ENCODE measurements around the gene CENPV. TPM values are rescaled to one million over a fixed set of nuclear protein-coding genes. Genes with fewer than 3 reads are reported as not detected.

Gene CENPV
- total RNA-seq, 4 donors from 2014 or later = 27.0 to 156 (median 57.1) TPM

DNA sequence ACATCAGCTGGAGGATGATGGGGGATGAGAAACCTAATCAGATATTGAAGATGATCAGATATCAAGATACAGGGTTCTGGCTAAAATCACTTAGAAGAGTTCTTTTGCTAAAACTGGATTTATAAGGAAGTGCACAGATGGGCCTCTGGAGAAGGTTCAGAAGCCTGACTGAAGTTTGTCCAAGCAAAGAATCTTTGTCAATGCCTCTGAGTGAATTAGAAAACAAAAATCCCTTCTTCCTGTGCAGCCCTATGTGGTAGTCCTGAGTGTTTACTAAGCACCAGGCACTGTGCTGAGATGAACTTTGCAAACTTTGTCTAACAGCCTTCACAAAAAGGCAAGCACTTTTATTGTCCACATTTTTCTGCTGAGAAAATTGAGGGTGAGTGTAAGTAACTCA is 11.4 kb upstream of the CENPV start:
- TF ChIP-seq, protein P1, sequence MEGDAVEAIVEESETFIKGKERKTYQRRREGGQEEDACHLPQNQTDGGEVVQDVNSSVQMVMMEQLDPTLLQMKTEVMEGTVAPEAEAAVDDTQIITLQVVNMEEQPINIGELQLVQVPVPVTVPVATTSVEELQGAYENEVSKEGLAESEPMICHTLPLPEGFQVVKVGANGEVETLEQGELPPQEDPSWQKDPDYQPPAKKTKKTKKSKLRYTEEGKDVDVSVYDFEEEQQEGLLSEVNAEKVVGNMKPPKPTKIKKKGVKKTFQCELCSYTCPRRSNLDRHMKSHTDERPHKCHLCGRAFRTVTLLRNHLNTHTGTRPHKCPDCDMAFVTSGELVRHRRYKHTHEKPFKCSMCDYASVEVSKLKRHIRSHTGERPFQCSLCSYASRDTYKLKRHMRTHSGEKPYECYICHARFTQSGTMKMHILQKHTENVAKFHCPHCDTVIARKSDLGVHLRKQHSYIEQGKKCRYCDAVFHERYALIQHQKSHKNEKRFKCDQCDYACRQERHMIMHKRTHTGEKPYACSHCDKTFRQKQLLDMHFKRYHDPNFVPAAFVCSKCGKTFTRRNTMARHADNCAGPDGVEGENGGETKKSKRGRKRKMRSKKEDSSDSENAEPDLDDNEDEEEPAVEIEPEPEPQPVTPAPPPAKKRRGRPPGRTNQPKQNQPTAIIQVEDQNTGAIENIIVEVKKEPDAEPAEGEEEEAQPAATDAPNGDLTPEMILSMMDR (IDR thresholded peaks at IDR 0.05) = no peak
- TF ChIP-seq POLR2A (IDR thresholded peaks at IDR 0.05) (no peak), EP300 (IDR thresholded peaks at IDR 0.05; ENCODE audit: low read depth) (no peak), POLR2AphosphoS5 (IDR thresholded peaks at IDR 0.05) (no peak)
- Histone ChIP-seq H3K36me3 (no peaks in the 10 kb centered on the region), H3K27ac (no peak overlapping the region), H3K27me3 (no peaks in the 10 kb centered on the region), H3K4me3 (no peak overlapping the region), H3K4me1 (peaks cover 0 to 6% (median 2%) of the 10 kb centered on the region in 4 donors), H3K9me3 (no peaks in the 10 kb centered on the region)
- no peak for DNase-seq
- in situ Hi-C loops (cut with MboI; ENCODE audit: low pct_ligation_motif_present in 1 of 4, low pct_unique_long_range_greater_than_20kb in 1 of 4, low sequenced_read_pairs in 3 of 4) = loop anchor here (10.0 to 25.0 kb wide), 2 partner anchors 148 to 160 kb away; no protein-coding TSS in a partner anchor
- intact Hi-C loops (cut with DNase I; ENCODE audit: low total_unique reads) = no loop called here

GRCh38 chr17:16363749-16364536 is 10.7 kb upstream of the CENPV start:
- H3K4me3 ChIP-seq = no peak overlapping the region
- in situ Hi-C loops (cut with MboI; ENCODE audit: low pct_ligation_motif_present in 1 of 4, low pct_unique_long_range_greater_than_20kb in 1 of 4, low sequenced_read_pairs in 3 of 4) (loop anchor here (10.0 to 25.0 kb wide), 2 partner anchors 148 to 161 kb away; no protein-coding TSS in a partner anchor), intact Hi-C loops (cut with DNase I; ENCODE audit: low total_unique reads) (no loop called here)
- H3K4me1 ChIP-seq = peaks cover 0 to 6% (median 2%) of the 10 kb centered on the region in 4 donors
- no peaks in the 10 kb centered on the region for H3K36me3 ChIP-seq
- DNase-seq = peak; percentile 80
- no peaks in the 10 kb centered on the region for H3K27me3 ChIP-seq
- H3K9me3 ChIP-seq = no peaks in the 10 kb centered on the region
- no peak overlapping the region for H3K27ac ChIP-seq
- 3 to 9% methylated on average over 5 to 6 of the region's 6 CpGs for WGBS, 2 donors (ENCODE audit: low coverage in 1 of 2)
- TF ChIP-seq, protein P1 (IDR thresholded peaks at IDR 0.05) = peak; percentile 88 to 97 (median 92)
- TF ChIP-seq POLR2A (IDR thresholded peaks at IDR 0.05) = no peak

GRCh38 chr17:16361874-16362273 is 8.6 kb upstream of the CENPV start:
- Histone ChIP-seq H3K4me3 (no peak overlapping the region), H3K27me3 (no peaks in the 10 kb centered on the region), H3K36me3 (no peaks in the 10 kb centered on the region), H3K9me3 (no peaks in the 10 kb centered on the region), H3K27ac (no peak overlapping the region), H3K4me1 (peaks cover 0 to 6% (median 2%) of the 10 kb centered on the region in 4 donors)
- intact Hi-C loops (cut with DNase I; ENCODE audit: low total_unique reads) (no loop called here), in situ Hi-C loops (cut with MboI; ENCODE audit: low pct_ligation_motif_present in 1 of 4, low pct_unique_long_range_greater_than_20kb in 1 of 4, low sequenced_read_pairs in 3 of 4) (loop anchor here (10.0 to 25.0 kb wide), 2 partner anchors 150 to 163 kb away; no protein-coding TSS in a partner anchor)
- WGBS, 2 donors (ENCODE audit: low coverage in 1 of 2) = 74% methylated on average over 7 to 8 of the region's 8 CpGs
- TF ChIP-seq, protein P1 (IDR thresholded peaks at IDR 0.05) = no peak
- TF ChIP-seq POLR2AphosphoS5 (IDR thresholded peaks at IDR 0.05) = no peak
- TF ChIP-seq POLR2A (IDR thresholded peaks at IDR 0.05) = no peak
- TF ChIP-seq EP300 (IDR thresholded peaks at IDR 0.05; ENCODE audit: low read depth) = no peak
- DNase-seq = no peak

DNA sequence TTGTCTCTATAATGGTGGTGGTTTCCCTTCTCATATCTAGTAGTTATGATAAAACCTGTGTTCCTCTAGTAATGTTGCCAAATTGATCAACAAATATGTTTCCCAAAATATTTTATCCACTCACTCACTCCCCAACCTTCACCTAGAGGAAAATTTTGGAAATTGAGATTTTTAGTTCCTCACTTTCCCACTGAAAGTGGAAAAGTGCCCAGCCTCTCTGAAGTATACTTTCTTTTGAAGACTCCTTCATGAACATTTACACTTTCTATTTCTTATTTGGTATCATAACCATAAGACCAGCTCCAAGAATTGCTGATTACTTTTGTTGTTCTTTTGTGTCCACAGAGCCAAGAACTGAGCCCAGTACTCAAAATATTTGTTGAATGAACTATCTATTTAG is 5.1 kb upstream of the CENPV start:
- intact Hi-C loops (cut with DNase I; ENCODE audit: low total_unique reads) = no loop called here
- H3K4me1 ChIP-seq = peaks cover 0 to 5% (median 1%) of the 10 kb centered on the region in 4 donors
- TF ChIP-seq EP300 (IDR thresholded peaks at IDR 0.05; ENCODE audit: low read depth) = no peak
- no peak for TF ChIP-seq POLR2A (IDR thresholded peaks at IDR 0.05)
- TF ChIP-seq POLR2AphosphoS5 (IDR thresholded peaks at IDR 0.05) = no peak
- TF ChIP-seq, protein P1 (IDR thresholded peaks at IDR 0.05) = no peak
- in situ Hi-C loops (cut with MboI; ENCODE audit: low pct_ligation_motif_present in 1 of 4, low pct_unique_long_range_greater_than_20kb in 1 of 4, low sequenced_read_pairs in 3 of 4) = loop anchor here in 2 of 4 donors (25.0 kb wide), 1 partner anchor 154 kb away; no protein-coding TSS in a partner anchor
- H3K9me3 ChIP-seq = no peaks in the 10 kb centered on the region
- no peak for DNase-seq
- H3K36me3 ChIP-seq = no peaks in the 10 kb centered on the region
- no peaks in the 10 kb centered on the region for H3K27me3 ChIP-seq
- H3K4me3 ChIP-seq = no peak overlapping the region
- H3K27ac ChIP-seq = no peak overlapping the region

Data from transverse colon (tissue), 4 donors.